Neural progenitor cell (in vitro differentiated cells): ENCODE measurements around the gene ATP4A. TPM values are rescaled to one million over a fixed set of nuclear protein-coding genes. Genes with fewer than 3 reads are reported as not detected.

Experiments used
- DNase-seq: peaks from one replicate; pipeline ENCODE4 v3.0.0-alpha.2; 2016; ENCODE audit warnings: low spot score
- H2AFZ ChIP-seq: fragments of 200-600 bp; sonication (generic); replicated peaks from 2 replicates; pipeline ENCODE4 v1.6.1; 2016; ENCODE audit warnings: antibody characterized with exemption
- H3F3A ChIP-seq: fragments of 200-600 bp; sonication (generic); 2 replicates; pipeline ENCODE4 v1.6.1; 2016; ENCODE audit warnings: antibody characterized with exemption, low read depth
- H3K27ac ChIP-seq: fragments of 200-600 bp; sonication (generic); 2 replicates; pipeline ENCODE4 v1.5.1; 2016; ENCODE audit warnings: mild to moderate bottlenecking
- H3K27me3 ChIP-seq: fragments of 200-600 bp; sonication (generic); 2 replicates; pipeline ENCODE4 v1.6.1; 2016; ENCODE audit warnings: mild to moderate bottlenecking, moderate library complexity
- H3K36me3 ChIP-seq: fragments of 200-600 bp; sonication (generic); 2 replicates; pipeline ENCODE4 v1.5.1; 2016
- H3K4me1 ChIP-seq: fragments of 200-600 bp; sonication (generic); 2 replicates; pipeline ENCODE4 v1.6.1; 2016; ENCODE audit warnings: mixed run types
- H3K4me2 ChIP-seq: fragments of 200-600 bp; sonication (generic); 2 replicates; pipeline ENCODE4 v1.6.1; 2016
- H3K4me3 ChIP-seq: fragments of 200-600 bp; sonication (generic); 2 replicates; pipeline ENCODE4 v1.5.1; 2016
- H3K79me2 ChIP-seq: fragments of 200-600 bp; sonication (generic); 2 replicates; pipeline ENCODE4 v1.6.1; 2016; ENCODE audit warnings: low read depth
- H3K9ac ChIP-seq: fragments of 200-600 bp; sonication (generic); 2 replicates; pipeline ENCODE4 v1.6.1; 2016
- H3K9me3 ChIP-seq: fragments of 200-600 bp; sonication (generic); 2 replicates; pipeline ENCODE4 v1.5.1; 2016; ENCODE audit warnings: low read depth
- H4K20me1 ChIP-seq: fragments of 200-600 bp; sonication (generic); 2 replicates; pipeline ENCODE4 v1.6.1; 2016; ENCODE audit warnings: low read depth
- H3K27ac Mint-ChIP-seq: 3 replicates; pipeline ENCODE4 v1.8.0; 2021; ENCODE audit warnings: mixed read lengths
- H3K27me3 Mint-ChIP-seq: 2 replicates; pipeline ENCODE4 v1.8.0; 2022; ENCODE audit warnings: low read depth, mild to moderate bottlenecking, inconsistent platforms, moderate library complexity, mixed read lengths; ENCODE audit not compliant: insufficient read depth
- H3K36me3 Mint-ChIP-seq: 3 replicates; pipeline ENCODE4 v1.8.0; 2021; ENCODE audit warnings: mixed read lengths
- H3K4me1 Mint-ChIP-seq: 3 replicates; pipeline ENCODE4 v1.8.0; 2021; ENCODE audit warnings: mixed read lengths
- H3K4me3 Mint-ChIP-seq: 3 replicates; pipeline ENCODE4 v1.8.0; 2021; ENCODE audit warnings: mild to moderate bottlenecking, moderate library complexity, mixed read lengths
- H3K9me3 Mint-ChIP-seq: 3 replicates; pipeline ENCODE4 v1.8.0; 2020; ENCODE audit warnings: mixed read lengths
- CTCF ChIP-seq: fragments of 200-600 bp; sonication (generic); IDR thresholded peaks from 2 replicates; pipeline ENCODE4 v1.5.1; 2017; ENCODE audit warnings: antibody characterized with exemption, mild to moderate bottlenecking
- EZH2 ChIP-seq: fragments of 200-600 bp; sonication (generic); IDR thresholded peaks from 2 replicates; pipeline ENCODE4 v1.6.1; 2017; ENCODE audit warnings: antibody characterized with exemption, mild to moderate bottlenecking, moderate library complexity
- EZH2phosphoT487 ChIP-seq: fragments of 200-600 bp; sonication (generic); IDR thresholded peaks from 2 replicates; pipeline ENCODE4 v1.6.1; 2017; ENCODE audit warnings: antibody characterized with exemption
- total RNA-seq: library from RNA; depleted of rRNA; stranded (reverse); fragments of >200 nt; gene quantifications from 2 replicates; pipeline ENCODE4 v1.2.3, GENCODE V29; 2015; ENCODE audit warnings: low replicate concordance

The ATP4A gene
- total RNA-seq, 1 donor from 2014 or later: not detected

- H4K20me1 ChIP-seq: no peaks in the 10 kb centered on the region
- H3K4me2 ChIP-seq: no peak overlapping the region
- no peaks in the 10 kb centered on the region for H3K4me1 ChIP-seq
- TF ChIP-seq CTCF: no peak
- TF ChIP-seq EZH2phosphoT487: no peak
- no peak for TF ChIP-seq EZH2
- no peaks in the 10 kb centered on the region for H3K36me3 ChIP-seq
- H3K27me3 Mint-ChIP-seq: peaks cover 31% of the 10 kb centered on the region
- DNase-seq: no peak
- no peak overlapping the region for H3K27ac Mint-ChIP-seq
- peaks cover 11% of the 10 kb centered on the region for H3F3A ChIP-seq
- H3K4me3 Mint-ChIP-seq: peak overlapping the region; percentile 22
- H3K79me2 ChIP-seq: no peaks in the 10 kb centered on the region
- no peaks in the 10 kb centered on the region for H3K9me3 Mint-ChIP-seq
- no peak overlapping the region for H2AFZ ChIP-seq
- peaks cover 6% of the 10 kb centered on the region for H3K4me1 Mint-ChIP-seq
- no peak overlapping the region for H3K4me3 ChIP-seq
- H3K27ac ChIP-seq: no peak overlapping the region
- H3K9me3 ChIP-seq: no peaks in the 10 kb centered on the region
- no peaks in the 10 kb centered on the region for H3K36me3 Mint-ChIP-seq
- H3K9ac ChIP-seq: no peak overlapping the region
- peaks cover 69% of the 10 kb centered on the region for H3K27me3 ChIP-seq
Observed at GRCh38 chr19:35561436-35561835, 2.0 kb downstream of the ATP4A start.

- H3K36me3 ChIP-seq: no peaks in the 10 kb centered on the region
- H3K36me3 Mint-ChIP-seq: no peaks in the 10 kb centered on the region
- no peak for DNase-seq
- no peak overlapping the region for H3K4me2 ChIP-seq
- no peak overlapping the region for H3K9ac ChIP-seq
- no peaks in the 10 kb centered on the region for H3K9me3 ChIP-seq
- no peak overlapping the region for H2AFZ ChIP-seq
- no peak overlapping the region for H3K4me3 ChIP-seq
- H3K4me3 Mint-ChIP-seq: no peak overlapping the region
- no peaks in the 10 kb centered on the region for H4K20me1 ChIP-seq
- H3K27me3 Mint-ChIP-seq: peaks cover 36% of the 10 kb centered on the region
- no peak overlapping the region for H3K27ac Mint-ChIP-seq
- peaks cover 76% of the 10 kb centered on the region for H3K27me3 ChIP-seq
- no peaks in the 10 kb centered on the region for H3K79me2 ChIP-seq
- peaks cover 11% of the 10 kb centered on the region for H3F3A ChIP-seq
- TF ChIP-seq CTCF (no peak), EZH2phosphoT487 (no peak), EZH2 (no peak)
- H3K4me1 Mint-ChIP-seq: peaks cover 10% of the 10 kb centered on the region
- H3K27ac ChIP-seq: no peak overlapping the region
- H3K9me3 Mint-ChIP-seq: no peaks in the 10 kb centered on the region
- no peaks in the 10 kb centered on the region for H3K4me1 ChIP-seq
Observed at GRCh38 chr19:35560677-35561076, 2.8 kb downstream of the ATP4A start.

GRCh38 chr19:35560271-35560670 lies 3.2 kb downstream of the ATP4A start:
- H3K9me3 ChIP-seq: no peaks in the 10 kb centered on the region

More at GRCh38 chr19:35560271-35560670, 3.2 kb downstream of the ATP4A start:
- Histone ChIP-seq H3K9ac (no peak overlapping the region), H4K20me1 (no peaks in the 10 kb centered on the region), H3F3A (peaks cover 11% of the 10 kb centered on the region), H3K27me3 (peaks cover 76% of the 10 kb centered on the region), H3K4me2 (no peak overlapping the region), H3K4me1 (no peaks in the 10 kb centered on the region), H3K27ac (no peak overlapping the region), H2AFZ (no peak overlapping the region), H3K4me3 (no peak overlapping the region), H3K79me2 (no peaks in the 10 kb centered on the region), H3K36me3 (no peaks in the 10 kb centered on the region)
- H3K27me3 Mint-ChIP-seq: peaks cover 34% of the 10 kb centered on the region
- no peak overlapping the region for H3K27ac Mint-ChIP-seq
- H3K4me3 Mint-ChIP-seq: peak overlapping the region; percentile 33
- H3K4me1 Mint-ChIP-seq: peaks cover 11% of the 10 kb centered on the region
- DNase-seq: no peak
- H3K9me3 Mint-ChIP-seq: no peaks in the 10 kb centered on the region
- TF ChIP-seq CTCF (no peak), EZH2 (no peak), EZH2phosphoT487 (no peak)
- H3K36me3 Mint-ChIP-seq: no peaks in the 10 kb centered on the region
